Measurements from ENCODE around the gene PRMT1.

Gene PRMT1

DNA sequence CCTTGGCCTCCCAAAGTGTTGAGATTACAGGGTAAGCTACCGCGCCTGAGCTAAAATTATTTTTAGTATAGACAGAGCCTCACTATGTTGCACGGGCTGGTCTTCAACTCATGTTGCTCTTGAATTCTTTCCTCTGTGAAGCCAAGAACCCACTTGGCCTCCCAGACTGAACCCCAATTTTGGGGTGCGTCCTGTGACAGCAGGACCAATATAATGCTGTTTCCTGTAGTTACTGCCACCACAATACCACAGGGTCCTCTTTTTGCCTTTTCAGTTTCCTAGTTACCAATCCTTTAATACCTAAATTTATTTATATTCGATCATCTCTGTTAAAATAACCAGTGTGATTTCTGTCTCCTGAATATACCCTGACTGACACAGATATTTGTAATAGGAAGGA is 53.1 kb downstream of the PRMT1 start:
- DNase-seq: no peak
